ENCODE measurements around the gene MAPK8IP1.

The MAPK8IP1 gene

GRCh38 chr11:45926536-45927331 lies 41.3 kb downstream of the MAPK8IP1 start:
- no peak for DNase-seq (ENCODE audit: low read depth)

GRCh38 chr11:45927332-45927683 lies 41.9 kb downstream of the MAPK8IP1 start:
- DNase-seq (ENCODE audit: low read depth) = no peak

GRCh38 chr11:45927684-45928413 lies 42.4 kb downstream of the MAPK8IP1 start:
- no peak for DNase-seq (ENCODE audit: low read depth)

- no peak for DNase-seq (ENCODE audit: low read depth)
Observed at GRCh38 chr11:45928535-45929215, 43.2 kb downstream of the MAPK8IP1 start.

GRCh38 chr11:45929486-45930030 lies 44.1 kb downstream of the MAPK8IP1 start:
- DNase-seq (ENCODE audit: low read depth) = no peak

GRCh38 chr11:45930031-45930794 lies 44.8 kb downstream of the MAPK8IP1 start:
- no peak for DNase-seq (ENCODE audit: low read depth)

- no peak for DNase-seq (ENCODE audit: low read depth)
Observed at GRCh38 chr11:45930951-45931570, 45.6 kb downstream of the MAPK8IP1 start.

- no peak for DNase-seq (ENCODE audit: low read depth)
Observed at GRCh38 chr11:45931739-45932138, 46.3 kb downstream of the MAPK8IP1 start.

GRCh38 chr11:45932217-45932616 lies 46.8 kb downstream of the MAPK8IP1 start:
- DNase-seq (ENCODE audit: low read depth) = no peak

- DNase-seq (ENCODE audit: low read depth) = no peak
Observed at GRCh38 chr11:45933131-45933831, 47.8 kb downstream of the MAPK8IP1 start.

- DNase-seq (ENCODE audit: low read depth) = no peak
Observed at GRCh38 chr11:45933846-45934579, 48.6 kb downstream of the MAPK8IP1 start.

- DNase-seq (ENCODE audit: low read depth) = no peak
Observed at GRCh38 chr11:45934580-45935318, 49.3 kb downstream of the MAPK8IP1 start.

GRCh38 chr11:45935349-45936064 lies 50.1 kb downstream of the MAPK8IP1 start:
- no peak for DNase-seq (ENCODE audit: low read depth)

GRCh38 chr11:45936511-45937054 lies 51.1 kb downstream of the MAPK8IP1 start:
- DNase-seq (ENCODE audit: low read depth) = no peak

GRCh38 chr11:45937916-45938315 lies 52.5 kb downstream of the MAPK8IP1 start:
- no peak for DNase-seq (ENCODE audit: low read depth)

- DNase-seq (ENCODE audit: low read depth) = no peak
Observed at GRCh38 chr11:45939836-45940235, 54.4 kb downstream of the MAPK8IP1 start.

- no peak for DNase-seq (ENCODE audit: low read depth)
Observed at GRCh38 chr11:45941285-45941684, 55.8 kb downstream of the MAPK8IP1 start.

- no peak for DNase-seq (ENCODE audit: low read depth)
Observed at GRCh38 chr11:45942381-45942780, 56.9 kb downstream of the MAPK8IP1 start.
